Suppressor macrophage treated with lipopolysaccharide for 1 hour (primary cell): Measurements from ENCODE around the gene UBAC1.

Experiments used
- DNase-seq, 3 donors: peaks; one replicate each; pipeline ENCODE4 v3.0.0-alpha.2; 2020 to 2022

UBAC1 gene

DNA sequence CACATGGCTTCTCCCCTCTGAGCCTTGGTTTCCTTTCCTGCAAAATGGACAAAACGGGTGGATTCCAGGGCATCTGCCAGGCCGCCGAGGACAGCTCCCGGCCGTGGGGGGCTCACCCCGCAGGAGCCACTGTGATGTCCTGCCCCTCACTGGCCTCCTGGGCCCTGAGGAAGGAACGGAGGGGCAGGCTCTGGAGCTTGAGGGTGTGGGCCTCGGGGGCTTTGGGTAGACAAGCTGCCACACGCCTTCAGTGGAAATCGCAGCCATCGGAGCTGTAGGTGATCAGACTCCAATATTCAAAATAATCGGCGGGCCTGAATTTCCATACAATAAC is 32.2 kb upstream of the UBAC1 start:
- DNase-seq: no peak

DNA sequence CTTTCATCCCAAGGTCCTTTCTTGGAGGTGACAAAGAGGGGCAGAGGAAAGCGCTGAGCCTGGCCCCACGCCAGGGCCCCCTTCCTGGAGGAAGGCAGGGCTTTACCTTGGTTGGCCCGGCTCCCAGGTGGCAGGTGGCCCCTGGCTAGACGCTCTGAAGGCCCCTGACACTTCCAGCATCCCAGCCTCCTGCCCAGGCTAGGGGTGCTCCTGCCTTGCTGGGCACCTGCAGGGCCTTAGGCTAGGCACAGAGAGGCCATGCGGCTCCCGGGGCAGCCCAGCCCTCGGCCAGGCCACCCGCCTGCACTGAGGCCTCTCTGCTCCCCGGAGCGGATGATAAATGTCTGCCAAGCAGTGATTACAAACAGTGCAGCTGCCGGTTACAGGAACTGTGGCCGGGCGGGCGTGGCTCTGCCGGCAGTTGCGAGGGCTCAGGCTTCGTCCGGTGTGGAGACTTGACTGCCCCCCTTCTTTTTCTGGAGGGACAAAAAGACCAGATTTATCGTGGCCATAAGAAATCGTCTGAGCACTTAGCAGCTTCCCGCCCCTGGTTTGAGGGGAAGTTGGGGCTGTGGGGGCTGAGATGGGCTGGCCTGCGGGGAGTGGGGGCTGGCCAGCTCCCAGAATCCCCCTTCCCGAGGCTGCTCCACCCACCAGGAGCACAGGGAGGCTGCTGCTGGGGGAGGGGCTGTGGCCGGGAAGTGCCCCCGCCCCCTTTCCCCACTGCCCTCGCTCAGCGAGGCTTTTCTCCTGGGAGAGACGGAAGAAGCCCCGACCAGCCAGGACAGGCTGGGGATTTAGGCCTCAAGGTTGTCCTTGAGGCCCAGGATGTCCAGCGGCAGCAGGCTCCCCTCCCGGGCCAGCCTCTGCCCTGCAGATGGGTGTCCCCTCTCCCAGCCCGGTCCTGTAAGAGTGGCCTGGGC is 31.6 kb upstream of the UBAC1 start:
- DNase-seq: peak; percentile 79 to 89 (median 81)

DNA sequence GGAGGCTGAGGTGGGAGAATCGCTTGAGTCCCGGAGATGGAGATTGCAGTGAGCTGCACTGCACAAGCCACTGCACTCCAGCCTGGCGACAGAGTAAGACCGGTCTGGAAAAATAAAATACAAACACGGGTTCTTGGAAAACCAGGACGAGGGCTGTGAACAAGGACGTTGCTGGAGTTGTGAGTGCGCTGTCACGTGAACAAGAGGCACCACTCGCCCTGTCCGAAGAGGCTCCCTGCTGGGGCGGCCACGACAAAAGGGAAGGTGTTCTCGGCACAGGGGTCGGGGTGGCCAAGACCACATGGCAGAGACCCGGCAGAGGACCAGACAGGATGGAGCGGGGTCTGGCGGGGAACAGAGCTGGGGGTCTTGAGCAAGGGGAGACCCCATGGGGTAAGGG is 30.6 kb upstream of the UBAC1 start:
- DNase-seq: no peak

DNA sequence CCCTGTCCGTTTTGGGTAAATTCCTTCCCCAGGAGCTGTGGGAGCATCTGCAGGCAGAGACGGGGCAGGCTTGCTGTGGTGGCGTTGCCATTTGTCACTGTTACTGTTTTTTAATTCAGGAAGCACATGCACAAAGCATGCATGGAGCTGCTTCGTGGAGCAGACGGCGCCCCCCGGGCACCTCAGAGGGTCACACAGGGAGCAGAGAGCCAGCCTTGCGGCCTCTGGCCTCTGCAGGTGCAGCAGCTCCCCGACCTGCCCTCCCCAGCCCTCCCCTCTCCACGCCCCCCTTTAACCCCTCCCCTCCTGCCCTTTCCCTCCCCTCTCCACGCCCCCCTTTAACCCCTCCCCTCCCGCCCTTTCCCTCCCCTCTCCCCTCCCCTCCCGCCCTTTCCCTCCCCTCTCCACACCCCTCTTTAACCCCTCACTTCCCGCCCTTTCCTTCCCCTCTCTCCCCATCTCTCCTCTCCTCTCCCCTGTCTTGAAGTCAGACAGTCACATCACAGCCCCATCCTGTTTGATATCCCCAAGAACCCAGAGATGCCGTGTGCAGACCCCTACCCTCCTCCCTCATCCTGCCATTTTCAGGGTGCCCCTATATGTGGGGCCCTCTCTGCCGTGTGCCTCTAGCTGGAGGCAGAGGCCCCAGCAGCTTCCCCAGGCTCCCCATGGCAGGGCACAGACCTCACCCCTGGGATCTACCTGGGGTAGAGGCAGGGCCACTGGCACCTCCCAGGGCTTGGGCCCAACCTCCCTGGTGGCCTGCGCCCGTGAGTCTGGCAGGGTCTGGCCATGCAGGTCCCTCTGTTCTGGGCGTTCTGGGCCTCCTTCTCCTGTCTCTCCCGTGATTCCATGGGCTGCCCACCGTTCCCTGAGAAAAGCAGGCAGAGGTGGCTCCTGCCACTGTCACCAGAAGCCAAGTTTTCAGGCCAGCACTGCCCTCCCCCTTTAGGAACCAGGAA is 29.6 kb upstream of the UBAC1 start:
- DNase-seq: peak; percentile 31 to 87 (median 54)

DNA sequence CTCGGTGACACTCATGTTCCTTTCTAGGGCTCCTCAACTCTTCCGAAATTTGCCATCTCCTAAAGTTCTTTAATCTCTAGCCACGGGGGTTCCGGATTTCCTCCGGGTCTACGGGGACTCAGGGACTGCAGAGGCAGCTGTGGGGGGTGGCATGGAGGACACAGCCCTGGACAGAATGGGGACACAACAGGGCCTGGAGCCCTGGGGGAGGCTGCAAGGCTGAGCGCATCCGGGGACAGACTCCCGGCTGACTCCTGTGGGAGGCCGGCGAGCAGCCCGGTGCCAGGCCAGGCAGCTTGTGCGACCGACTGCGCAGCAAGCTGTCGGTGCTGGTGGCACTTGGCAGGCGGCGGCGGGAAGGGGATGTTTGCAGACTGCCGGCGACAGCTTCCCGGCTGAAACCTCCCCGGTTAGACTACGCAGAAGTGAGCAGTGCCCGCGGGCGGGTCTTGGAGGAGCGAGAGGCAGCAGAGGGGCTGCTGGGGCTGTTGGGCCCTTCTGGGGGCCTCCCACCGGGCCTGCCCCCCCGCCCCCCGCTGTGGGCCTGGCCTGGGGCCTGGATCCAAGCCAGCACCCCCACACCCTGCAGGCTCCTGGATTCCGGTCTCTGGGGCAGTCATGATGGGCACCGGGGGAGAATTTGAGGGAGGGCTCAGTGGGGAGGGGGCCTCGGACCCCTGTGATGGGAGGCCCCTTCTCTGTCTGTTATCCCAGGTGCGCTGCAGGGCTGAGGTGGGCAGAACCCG is 28.7 kb upstream of the UBAC1 start:
- peak in 2 of 3 donors; percentile 35 to 58 for DNase-seq

DNA sequence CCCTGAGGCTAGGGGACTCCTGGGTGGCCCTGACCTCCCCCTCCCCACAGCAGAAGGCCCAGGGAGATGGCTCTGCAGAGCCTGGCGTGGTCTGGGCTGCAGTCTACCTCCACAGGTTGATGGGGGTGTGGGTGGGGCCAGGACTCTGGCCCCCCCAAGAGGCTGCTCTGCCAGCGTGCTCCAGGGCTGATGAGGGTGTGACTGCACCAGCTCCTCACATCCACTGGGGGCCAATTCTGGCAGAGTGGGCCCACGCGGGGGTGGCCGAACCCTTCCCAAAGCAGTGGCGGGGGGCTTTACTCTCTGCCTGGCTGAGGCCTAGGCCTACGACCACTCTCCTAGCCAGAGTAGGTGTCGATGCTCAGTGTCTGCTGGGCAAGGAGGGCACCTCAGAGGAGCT is 28.0 kb upstream of the UBAC1 start:
- no peak for DNase-seq

DNA sequence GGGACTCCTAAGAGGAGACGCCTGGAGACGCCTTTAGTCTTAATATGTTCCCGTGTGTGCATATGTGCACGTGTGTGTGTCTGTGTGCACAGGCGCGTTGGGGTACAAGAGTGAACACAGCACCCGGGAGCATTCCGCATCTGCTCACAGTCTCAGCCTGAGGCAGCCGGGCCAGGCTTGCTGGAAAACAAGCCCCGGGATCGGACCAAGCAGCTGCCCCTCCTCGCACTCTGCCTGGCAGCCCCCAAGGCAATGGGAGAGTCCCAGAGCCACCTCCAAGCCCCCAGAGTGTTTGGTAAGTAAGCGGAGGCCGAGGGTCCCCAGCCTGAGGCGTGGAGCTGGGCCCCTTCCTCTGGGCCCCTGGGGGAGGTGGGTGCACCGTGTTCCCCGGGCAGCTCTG is 27.3 kb upstream of the UBAC1 start:
- no peak for DNase-seq

DNA sequence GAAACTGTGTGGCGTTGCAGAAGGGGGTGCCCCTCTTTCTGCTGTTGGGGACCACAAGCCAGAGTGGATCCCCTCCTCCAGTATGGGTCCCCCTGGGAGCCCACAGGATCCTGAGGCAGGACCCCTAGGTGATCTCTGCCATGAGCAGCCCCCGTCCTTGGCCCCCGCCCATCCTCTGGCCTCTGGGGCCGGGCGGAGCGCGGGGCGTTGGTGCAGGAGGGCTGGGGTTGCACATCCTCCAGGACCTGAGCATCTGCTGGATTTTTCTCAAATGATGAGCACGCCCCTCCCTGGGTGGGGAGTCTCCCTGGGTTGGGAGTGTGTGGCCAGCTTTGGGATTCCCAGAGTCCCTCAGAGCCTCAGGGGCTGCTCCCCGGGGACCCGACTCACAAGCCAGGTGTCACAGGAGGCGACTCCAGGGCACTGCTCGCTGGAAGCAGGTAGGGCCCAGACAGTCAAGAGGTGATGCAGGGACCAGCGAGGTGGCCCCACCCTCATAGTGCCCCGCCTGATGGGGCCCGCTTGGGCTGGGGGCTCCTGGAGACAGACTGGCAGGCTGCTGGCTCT is 26.7 kb upstream of the UBAC1 start:
- DNase-seq: no peak

DNA sequence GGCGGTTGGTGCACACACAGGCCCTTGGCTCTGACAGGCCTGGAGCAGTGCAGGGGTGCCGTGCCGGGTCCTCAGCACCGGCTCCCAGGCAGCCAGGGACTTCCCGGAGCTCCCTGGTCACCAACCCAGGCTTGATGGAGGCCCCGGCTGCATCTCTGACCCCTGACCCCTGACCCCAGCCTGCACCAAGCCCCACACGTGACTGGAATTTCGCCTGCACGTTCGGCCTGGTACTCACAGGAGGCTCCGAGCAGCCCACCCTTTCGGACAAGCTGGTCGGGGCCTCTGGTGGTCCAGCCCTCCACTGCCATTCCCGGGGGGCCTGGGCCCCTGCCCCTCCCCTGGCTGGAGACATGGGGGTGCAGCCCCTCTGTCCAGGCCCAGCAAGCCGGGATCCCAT is 25.4 kb upstream of the UBAC1 start:
- no peak for DNase-seq

DNA sequence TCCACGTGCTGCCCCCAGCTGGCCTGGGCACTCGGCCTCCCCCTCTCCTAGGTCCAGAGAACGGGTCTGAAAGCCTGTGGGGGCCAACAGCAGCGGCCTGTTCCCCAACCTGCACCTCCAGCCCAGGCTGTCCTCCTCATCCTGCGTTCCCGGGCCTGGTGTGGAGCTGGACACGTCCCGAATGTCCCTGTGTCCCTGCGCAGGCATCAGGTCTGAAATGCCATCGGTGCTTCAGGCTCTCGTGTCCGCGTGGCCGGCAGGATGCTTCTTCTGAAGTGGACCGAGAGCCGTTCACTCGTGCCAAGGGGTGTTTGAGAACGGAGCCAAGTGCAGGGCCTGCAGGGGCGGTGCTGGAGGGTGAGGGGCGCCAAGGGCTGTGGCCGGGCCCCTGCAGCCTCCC is 24.7 kb upstream of the UBAC1 start:
- DNase-seq: no peak

DNA sequence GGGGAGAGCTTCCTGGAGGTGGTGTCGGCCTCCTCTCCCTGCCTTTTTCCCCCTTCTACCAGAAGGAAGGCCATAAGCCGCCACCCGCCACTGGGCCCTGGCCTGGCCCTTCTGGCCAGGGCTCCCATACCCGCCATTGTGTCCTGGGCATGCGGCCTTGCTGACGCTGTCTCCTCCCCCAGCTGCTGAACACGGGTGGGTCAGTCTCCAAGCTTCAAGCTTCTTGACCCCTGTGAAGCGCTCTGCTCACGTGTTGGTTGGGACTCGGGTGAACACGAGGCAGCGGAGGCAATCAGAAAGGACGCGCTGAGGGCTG is 24.2 kb upstream of the UBAC1 start:
- DNase-seq: no peak

DNA sequence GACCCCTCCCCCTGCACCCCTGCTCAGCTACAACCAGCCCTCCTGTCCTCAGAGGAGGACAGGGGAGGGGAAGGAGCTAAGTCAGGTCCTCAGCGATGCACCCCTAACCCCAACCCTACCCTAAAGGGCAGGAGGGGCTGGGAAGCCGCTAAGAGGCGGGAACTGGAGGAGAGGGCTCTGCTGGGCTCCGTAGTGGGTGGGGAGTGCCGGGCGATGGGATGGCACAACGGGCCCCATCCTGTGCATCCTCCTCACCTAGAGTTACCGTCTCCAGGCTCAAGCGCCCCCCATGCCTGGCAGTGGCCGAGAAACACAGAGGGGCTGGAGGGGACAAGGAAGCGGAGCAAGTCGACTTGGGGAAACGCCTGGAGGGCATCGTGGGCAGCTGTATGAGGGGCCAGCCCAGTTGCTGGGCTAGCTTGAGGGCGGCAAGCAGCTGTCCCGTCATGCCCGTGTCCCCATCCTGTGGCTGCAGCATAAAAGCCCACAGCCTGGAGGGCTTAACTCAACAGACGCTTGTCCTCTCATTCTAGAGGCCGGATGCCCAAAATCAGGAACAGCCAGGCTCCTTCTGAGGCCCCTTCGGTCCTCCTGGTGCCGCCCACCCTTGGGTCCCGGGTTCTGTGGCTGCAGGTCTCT is 23.0 kb upstream of the UBAC1 start:
- no peak for DNase-seq

DNA sequence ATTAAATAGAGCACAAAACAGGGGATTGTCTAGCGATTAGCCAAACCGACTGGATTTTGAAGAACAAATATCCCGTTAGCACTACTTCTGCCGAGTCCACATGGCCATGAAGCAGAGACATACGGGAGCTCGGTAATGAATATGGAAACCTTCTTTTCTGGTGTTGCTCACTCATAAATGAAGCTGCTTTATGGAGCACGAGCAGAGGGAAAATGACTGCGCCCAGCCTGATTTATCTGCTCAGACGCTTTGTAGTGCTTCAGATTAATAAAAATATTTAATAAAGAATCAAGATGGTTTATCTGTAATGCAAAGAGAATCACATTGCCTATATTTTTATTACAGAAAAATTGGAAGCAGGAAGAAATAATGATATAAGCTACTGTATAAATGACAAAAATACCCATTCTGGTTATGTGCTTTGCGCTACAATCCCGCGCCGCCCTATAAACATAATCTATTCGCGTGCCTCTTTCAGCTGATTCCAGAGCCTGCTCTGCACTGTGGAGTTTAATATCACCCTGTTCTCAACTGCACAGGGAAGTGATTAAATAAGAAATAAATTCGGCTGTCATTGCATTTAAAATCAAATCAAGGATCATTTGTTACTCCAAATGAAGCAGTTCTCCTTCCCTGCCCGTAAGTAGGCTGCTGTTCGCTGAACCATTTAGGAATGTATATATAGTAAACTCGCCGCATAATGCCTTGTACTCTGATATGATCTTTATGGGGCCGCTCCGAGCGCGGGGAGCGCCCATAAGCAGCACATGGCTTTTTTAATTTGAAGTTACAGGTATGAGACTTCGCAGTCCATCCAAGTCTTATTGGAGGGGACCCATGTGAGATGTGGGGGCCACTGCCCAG is 22.3 kb upstream of the UBAC1 start:
- no peak for DNase-seq

DNA sequence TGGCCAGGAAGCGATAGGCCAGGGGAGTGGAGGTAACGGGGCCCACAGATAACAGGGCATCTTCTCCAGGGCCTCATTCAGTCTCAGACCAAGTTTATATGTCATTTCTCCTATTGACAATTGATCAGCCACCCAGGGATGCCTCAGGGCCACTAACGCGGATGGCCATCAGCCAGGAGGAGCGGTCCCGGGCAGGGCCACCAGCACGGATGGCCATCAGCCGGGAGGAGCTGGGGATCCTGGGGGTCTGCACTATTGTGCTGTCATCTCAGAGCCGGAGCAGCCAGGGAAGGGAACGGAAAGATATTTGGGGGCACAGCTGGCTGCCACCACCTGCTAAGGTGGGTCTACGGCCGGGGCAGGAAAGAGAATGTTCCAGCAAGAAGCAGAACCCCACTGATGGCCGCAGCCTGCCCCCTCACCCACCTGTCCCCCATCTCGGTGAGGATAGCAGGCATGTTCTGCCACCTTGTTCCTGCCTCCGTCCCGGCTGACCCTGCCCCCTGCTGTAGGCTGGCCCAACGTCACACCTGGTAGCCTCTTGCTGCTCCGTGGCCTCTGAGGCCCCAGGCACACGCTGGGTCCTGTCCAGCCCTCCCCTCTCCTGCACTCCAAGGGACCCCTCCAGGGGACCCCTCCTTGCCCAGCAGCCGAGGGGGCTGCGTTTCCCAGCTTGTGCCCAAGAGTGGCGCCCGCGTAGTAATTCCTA is 21.5 kb upstream of the UBAC1 start:
- DNase-seq: no peak

DNA sequence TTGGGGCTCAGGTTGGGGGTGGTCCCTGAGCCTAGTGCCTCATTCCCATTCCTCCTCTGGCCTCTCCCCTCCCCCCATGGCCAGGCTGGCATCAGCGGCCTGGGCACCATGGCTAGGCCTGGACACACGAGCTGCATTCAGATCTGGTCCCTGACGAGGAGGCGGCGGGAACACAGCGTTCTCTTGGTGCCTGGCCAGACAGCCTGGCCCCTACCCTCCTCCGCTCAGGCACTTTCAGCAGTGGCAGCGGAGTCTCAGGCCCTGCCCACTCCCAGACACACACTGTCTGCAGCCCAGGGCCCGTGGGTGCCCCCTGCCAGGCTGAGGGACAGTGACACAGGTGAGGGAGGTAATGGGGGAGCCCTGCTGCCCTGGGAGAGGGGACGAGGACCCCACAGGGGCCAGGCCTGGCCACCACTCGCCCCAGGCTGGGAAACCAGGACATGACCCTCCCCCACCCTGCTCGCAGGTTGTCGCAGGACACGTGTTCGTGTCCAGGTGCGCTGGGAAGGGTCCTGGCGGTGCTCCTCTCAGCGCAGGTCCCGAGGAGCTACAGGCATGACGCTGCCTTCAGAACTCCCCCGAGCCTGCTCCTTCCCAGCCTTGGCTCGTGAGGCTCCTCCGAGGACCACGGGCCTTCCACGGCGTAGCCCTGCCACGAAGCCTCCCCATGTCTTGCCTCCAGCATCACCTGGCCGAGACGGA is 19.9 kb upstream of the UBAC1 start:
- DNase-seq: no peak

DNA sequence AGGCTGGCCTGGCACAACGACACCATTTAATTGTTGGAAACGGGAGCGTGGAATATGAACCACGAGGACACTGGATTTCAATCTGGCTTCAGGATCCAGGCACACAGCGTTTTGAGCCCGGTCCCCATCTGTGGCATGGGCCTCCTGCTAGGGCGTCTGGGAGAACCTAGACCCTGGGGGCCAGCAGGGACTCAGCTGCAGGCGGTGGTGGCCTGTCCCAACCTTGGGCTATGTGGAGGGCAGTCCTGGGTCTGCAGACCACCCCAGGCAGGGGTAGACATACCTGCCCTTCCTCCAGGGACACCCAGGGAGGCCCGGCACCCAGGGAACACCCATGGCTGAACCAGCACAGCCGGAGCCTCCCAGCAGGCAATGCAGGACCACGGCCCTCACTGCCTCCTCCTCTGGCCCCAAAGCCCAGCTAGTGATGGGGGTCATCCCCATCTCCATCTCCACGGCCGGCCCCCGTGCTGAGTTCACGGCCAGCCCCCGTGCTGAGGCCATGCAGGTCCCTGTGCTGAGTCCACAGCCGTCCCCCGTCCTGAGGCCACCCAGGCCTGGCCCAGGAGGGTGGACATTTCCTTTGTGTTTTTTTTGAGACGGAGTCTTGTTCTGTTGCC is 18.5 kb upstream of the UBAC1 start:
- DNase-seq: no peak

DNA sequence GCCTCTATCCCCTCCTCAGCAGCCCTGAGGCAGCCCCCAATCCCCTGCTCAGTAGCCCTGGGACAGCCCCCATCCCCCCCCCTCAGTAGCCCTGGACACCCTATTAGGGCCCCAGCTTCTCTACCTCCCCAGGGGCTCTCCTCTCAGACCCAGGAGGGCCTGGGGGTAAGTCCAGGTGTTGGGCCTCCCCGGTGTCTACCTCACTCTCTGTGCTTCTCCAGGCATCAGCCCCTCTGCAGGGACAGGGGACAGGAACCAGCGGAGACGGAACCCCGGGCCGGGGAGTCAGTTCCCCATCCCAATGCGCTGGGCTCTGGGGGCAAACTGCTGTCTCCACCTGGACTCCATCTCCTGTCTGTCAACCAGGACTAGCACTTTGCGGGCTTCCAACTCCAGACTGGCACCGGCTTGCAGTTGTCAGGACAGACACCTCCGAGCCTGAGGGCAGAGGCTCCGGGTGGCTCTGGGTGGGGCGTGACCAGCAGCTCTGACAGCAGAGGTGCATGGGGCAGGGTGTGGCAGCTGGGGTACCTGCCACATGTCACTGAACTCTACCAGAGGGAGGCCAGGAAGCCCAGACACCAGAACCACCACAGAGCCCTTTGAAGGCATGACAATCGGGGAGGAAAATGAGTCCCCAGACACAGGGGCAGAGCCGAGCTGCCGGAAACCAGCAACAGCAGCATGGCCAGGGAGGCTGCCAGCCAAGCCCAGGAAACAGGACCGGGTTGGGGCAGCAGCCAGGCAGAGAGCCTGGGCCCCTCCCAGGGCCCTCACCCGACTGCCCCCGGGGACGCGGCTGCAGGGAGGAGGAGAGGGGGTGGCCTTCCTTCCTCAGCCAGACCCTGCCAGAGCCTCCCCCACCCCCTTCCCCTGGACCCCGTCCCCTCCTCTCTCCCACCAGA is 17.7 kb upstream of the UBAC1 start:
- DNase-seq: no peak

DNA sequence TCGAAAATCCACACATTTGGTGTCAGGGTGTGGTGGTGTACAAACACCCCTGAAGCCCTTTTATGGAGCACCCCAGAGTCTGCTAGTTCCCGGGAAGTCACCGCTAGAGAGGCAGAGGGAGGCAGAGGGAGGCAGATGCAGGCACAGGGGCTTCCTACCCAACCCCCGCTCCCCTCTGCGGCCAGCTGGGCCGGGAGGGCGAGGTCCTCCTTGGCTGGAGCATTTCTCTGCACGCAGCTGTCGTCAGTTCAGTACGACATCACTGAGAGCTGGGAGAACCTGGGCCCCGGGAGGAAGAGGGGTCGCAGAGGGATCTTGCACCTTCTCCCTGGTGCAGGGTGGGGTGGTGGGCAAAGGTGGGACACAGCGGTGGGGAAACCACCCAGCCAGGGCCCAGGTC is 15.8 kb upstream of the UBAC1 start:
- no peak for DNase-seq

DNA sequence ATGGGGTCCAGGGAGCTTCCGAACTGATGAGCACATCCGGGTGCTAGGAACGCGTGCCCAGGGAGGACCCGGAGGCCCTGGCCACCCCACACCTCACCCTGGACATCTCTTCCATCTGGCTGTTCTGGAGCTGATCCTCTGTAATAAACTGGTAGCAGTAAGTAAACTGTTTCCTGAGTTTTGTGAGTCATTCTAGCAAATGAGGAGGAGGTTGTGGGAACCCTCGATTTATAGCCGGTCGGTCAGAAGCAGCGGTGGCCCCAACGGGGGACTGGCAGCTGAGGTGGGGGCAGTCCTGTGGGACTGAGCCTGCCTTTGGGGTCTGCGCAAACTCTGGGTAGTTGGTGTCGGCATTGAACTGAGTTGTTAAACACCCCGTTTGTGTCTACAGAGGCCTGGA is 15.4 kb upstream of the UBAC1 start:
- DNase-seq: no peak
